IMR-90 (cell line): ENCODE measurements around the gene DDA1.

Experiments used
- CEBPB ChIP-seq: IDR thresholded peaks from 2 replicates; pipeline ENCODE4 v1.6.1; 2012; ENCODE audit warnings: low read depth, low read length, improper control_type of control experiment
- CTCF ChIP-seq: conservative IDR thresholded peaks from 2 replicates; pipeline ENCODE4 v1.5.1; 2012; ENCODE audit warnings: mild to moderate bottlenecking, low read depth, low read length, improper control_type of control experiment
- ELK1 ChIP-seq: fragments of 150-350 bp; IDR thresholded peaks from 2 replicates; pipeline ENCODE4 v1.6.1; 2016; ENCODE audit warnings: low read depth, mild to moderate bottlenecking, low read length, moderate library complexity, borderline replicate concordance
- RAD21 ChIP-seq: IDR thresholded peaks from 2 replicates; pipeline ENCODE4 v1.6.1; 2012; ENCODE audit warnings: low read length, improper control_type of control experiment
- RFX5 ChIP-seq: IDR thresholded peaks from 2 replicates; pipeline ENCODE4 v1.8.0; 2012; ENCODE audit warnings: low read depth, mild to moderate bottlenecking, low read length, moderate library complexity

GRCh38 chr19:17292301-17293074 lies 16.9 kb upstream of the DDA1 start:
- TF ChIP-seq CTCF (peak; percentile 82), RAD21 (peak; percentile 84), RFX5 (no peak), ELK1 (no peak), CEBPB (no peak)
